SIG-M5 treated with dmso at 0.1 percent for 504 hours (cell line): Measurements from ENCODE around the gene BAIAP2L1.
A peak's percentile ranks its signal among the peaks of the same experiment; 100 is the strongest.
"Not testable (repeated sequence)": the region's sequence is repeated elsewhere in the genome, so short reads cannot be mapped to it uniquely, and the experiment has no call there.

Experiments used
- DNase-seq: peaks from one replicate; lab custom pipeline; 2025; ENCODE audit not compliant: unreplicated experiment; lab: John Stamatoyannopoulos, UW

The BAIAP2L1 gene

GRCh38 chr7:98322331-98323270 is 78.3 kb downstream of the BAIAP2L1 start:
- no peak for DNase-seq

- DNase-seq, result no peak
Measured at GRCh38 chr7:98321301-98321700, 79.6 kb downstream of the BAIAP2L1 start.

- no peak for DNase-seq
Measured at GRCh38 chr7:98319176-98319575, 81.7 kb downstream of the BAIAP2L1 start.

- DNase-seq, result no peak
Measured at GRCh38 chr7:98317366-98318040, 83.4 kb downstream of the BAIAP2L1 start.

- DNase-seq, result not testable (repeated sequence)
Measured at GRCh38 chr7:98315994-98316527, 84.8 kb downstream of the BAIAP2L1 start.

GRCh38 chr7:98315318-98315993 is 85.4 kb downstream of the BAIAP2L1 start:
- DNase-seq, result peak; percentile 58

- DNase-seq, result no peak
Measured at GRCh38 chr7:98314469-98314868, 86.4 kb downstream of the BAIAP2L1 start.

GRCh38 chr7:98312201-98312600 is 88.7 kb downstream of the BAIAP2L1 start:
- DNase-seq, result no peak

GRCh38 chr7:98309566-98309965 is 91.3 kb downstream of the BAIAP2L1 start:
- DNase-seq, result no peak

GRCh38 chr7:98307971-98308466 is 92.9 kb downstream of the BAIAP2L1 start:
- DNase-seq, result no peak

GRCh38 chr7:98305951-98306535 is 94.8 kb downstream of the BAIAP2L1 start:
- no peak for DNase-seq

GRCh38 chr7:98303906-98304305 is 97.0 kb downstream of the BAIAP2L1 start:
- no peak for DNase-seq

GRCh38 chr7:98303176-98303865 is 97.6 kb downstream of the BAIAP2L1 start:
- no peak for DNase-seq

- DNase-seq, result no peak
Measured at GRCh38 chr7:98301693-98302470, 99.0 kb downstream of the BAIAP2L1 start.

- DNase-seq, result no peak
Measured at GRCh38 chr7:98300595-98301372, 100.1 kb downstream of the BAIAP2L1 start.

GRCh38 chr7:98297626-98298286 is 103.1 kb downstream of the BAIAP2L1 start:
- DNase-seq, result no peak

GRCh38 chr7:98296833-98297232 is 104.1 kb downstream of the BAIAP2L1 start:
- DNase-seq, result no peak
